NCI-H2107 treated with DMSO at 0.1 percent for 48 hours (cell line): Measurements from ENCODE around the gene SNX10.
A peak's percentile ranks its signal among the peaks of the same experiment; 100 is the strongest.

Experiments used
- DNase-seq: peaks from one replicate; lab custom pipeline; 2025; ENCODE audit not compliant: unreplicated experiment; lab: John Stamatoyannopoulos, UW

Gene SNX10

DNA sequence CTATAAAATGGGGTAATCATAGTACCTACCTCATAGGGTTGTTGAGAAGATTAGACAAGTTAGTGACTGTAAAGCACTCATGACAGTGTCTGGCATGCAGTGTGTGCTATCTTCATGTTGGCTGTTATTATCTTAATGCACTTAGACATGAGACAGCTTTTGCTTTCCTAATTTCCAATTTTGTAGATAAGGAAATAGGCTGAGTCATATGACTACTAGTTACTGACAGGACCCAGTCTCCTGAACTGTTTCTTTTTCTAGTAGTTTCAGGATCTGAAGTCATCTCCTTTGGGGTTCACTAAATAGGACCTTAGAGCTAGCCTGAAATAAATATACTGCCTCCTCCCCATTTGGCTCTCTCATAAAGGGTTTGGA lies 74.2 kb downstream of the SNX10 start:
- DNase-seq, result no peak

GRCh38 chr7:26367219-26367711 lies 75.6 kb downstream of the SNX10 start:
- no peak for DNase-seq

DNA sequence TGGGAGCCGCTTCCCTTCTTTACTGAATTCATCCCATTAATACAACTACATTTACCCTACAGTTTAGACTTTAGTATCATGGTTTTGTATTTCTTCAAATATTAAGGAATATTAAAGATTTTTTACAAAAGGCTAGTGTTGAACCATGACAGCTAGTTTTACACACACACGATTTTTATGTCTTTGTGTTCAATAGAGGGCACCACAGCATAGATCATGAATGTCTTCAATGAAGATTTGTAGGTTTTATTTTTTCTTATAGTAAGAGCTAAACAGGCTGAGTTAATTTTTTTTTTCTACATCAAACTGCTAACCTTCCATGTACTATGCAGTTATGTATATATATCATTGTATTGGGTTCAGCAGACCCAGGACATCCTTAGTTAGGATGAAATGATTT lies 76.9 kb downstream of the SNX10 start:
- DNase-seq, result no peak

- DNase-seq, result peak; percentile 77
Measured at GRCh38 chr7:26369593-26369992, 77.9 kb downstream of the SNX10 start.

GRCh38 chr7:26370011-26370410 lies 78.3 kb downstream of the SNX10 start:
- peak; percentile 37 for DNase-seq

DNA sequence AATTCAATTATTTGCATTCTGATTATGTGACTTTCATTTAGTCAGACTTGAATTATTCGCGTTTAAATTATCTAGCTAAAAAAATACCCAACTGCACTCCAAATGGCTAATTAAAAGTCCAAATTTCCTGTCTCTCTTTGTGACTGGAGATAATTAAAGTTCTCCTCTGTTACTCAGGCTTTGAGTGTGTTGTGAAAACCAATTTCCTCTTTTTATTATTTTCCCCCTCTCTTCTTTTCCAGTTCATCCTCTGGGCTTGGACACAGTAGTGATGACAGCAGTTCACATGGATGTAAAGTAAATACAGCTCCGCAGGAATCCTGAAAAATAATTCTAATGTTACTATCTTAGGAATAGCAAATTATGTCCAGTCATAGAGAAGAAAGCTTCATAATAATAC lies 80.6 kb downstream of the SNX10 start:
- no peak for DNase-seq

DNA sequence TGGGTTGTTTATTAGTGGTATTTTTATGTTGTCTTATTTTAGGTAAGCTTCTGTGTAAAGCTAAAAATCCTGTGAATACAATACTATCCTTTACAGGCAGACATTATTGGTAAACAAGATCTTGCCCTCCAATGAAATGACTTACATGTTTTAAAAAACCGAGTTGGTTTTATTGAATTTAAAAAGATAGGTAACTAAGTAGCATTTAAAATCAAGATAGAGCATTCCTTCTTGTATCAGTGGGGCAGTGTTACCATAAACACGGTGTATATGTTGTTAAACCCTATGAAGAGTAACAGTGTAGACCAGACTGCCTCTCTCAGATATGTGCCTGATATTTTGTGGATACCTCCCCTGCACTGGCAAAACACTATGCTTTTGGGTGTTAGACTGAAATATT lies 81.0 kb downstream of the SNX10 start:
- peak; percentile 53 for DNase-seq

- DNase-seq, result peak; percentile 60
Measured at GRCh38 chr7:26374647-26375373, 83.1 kb downstream of the SNX10 start.

GRCh38 chr7:26375726-26376174 lies 84.1 kb downstream of the SNX10 start:
- DNase-seq, result peak; percentile 59

- no peak for DNase-seq
Measured at GRCh38 chr7:26376175-26376917, 84.7 kb downstream of the SNX10 start.

- DNase-seq, result no peak
Measured at GRCh38 chr7:26378016-26378415, 86.4 kb downstream of the SNX10 start.

DNA sequence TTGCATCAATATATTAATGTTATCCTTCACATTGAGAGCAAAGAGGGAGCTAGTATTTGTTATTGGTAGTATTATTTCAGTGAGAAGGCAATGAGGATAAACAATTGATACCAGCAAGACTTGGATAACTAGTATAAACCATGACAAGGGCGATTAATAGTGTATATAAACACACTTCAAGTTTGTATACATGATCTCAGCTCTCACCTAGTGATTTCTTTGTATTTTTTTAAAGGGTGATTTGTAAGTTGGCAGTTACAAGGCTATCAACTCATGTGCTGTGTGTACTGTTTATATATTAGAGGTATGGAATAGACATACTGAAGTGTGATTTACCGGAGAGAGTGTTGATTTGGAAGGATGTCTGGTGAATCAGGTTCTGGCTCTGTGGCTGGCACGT lies 88.0 kb downstream of the SNX10 start:
- no peak for DNase-seq

DNA sequence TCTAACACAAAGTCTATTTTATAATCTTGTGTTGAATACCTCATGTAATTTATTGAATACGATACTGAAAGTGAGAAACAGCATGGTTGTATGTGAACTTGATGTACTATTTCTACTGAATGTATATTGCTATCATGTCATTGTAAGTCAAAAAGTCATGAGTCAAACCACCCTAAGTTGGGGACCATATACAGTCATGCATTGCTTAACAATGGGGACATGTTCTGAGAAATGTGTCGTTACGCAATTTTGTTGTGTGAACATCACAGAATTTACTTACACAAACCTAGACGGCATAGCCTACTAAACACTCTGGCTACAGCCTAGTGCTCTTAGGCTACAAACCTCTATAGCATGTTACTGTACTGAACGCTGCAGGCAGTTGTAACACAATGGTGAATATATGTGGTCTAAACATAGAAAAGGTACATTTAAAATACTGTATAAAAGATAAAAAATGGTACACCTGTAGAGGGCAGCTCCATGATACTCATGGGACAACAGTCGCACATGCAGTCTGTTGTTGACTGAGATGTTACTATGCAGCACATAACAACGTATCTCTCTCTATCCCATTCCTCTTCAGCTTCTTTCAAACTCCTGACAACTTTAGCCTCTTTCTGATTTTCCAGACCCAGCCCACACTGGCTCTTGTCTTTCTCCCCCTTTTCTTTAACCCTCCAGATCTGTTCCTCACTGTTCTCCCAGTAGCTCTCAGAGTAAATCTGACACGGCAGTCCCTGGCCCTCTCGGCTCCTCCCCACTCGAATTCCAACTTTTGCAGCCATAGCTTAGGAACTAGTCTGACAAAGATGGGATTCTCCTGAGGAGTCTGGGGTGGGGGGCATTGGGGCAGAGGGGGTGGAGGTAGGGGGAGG lies 90.1 kb downstream of the SNX10 start:
- no peak for DNase-seq

DNA sequence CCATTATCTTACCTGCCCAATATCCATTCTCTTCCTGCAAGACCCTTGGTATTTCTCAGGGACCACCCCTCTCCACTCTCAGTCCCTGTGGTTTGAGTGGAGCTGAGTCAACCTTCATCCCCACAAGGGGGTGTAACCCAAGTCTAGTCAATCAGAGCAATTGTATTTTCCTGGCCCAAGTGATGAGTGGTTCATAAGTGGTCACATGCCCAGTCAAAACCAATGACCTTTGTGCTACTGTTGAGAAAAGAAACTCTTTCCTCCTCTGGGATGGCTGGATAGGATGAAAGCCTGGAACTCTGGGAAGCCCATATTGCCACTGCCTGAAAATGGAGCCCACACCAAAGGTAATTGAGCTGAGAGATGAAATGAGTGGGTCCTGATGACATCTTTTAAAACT lies 93.6 kb downstream of the SNX10 start:
- no peak for DNase-seq

- DNase-seq, result no peak
Measured at GRCh38 chr7:26387731-26388130, 96.1 kb downstream of the SNX10 start.

- no peak for DNase-seq
Measured at GRCh38 chr7:26388256-26388655, 96.6 kb downstream of the SNX10 start.

DNA sequence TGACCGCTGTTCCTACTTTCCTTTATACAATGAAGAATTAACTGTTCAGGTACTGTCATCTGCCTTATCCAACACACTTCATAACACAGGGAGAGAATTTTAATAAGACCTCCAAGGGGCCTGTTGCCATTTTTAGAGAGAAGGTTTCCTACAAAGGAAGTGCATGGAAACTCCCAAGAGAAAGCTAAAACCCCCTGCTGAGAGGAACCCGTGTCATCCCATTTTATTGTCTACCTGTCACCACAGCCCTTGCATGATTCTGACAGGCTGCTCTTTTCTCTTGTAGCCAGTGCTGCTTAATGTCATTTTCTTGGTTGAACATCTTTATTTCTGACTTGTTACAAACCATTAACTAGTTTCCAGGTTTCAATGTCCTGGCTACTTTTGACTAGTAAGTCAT lies 98.4 kb downstream of the SNX10 start:
- no peak for DNase-seq

DNA sequence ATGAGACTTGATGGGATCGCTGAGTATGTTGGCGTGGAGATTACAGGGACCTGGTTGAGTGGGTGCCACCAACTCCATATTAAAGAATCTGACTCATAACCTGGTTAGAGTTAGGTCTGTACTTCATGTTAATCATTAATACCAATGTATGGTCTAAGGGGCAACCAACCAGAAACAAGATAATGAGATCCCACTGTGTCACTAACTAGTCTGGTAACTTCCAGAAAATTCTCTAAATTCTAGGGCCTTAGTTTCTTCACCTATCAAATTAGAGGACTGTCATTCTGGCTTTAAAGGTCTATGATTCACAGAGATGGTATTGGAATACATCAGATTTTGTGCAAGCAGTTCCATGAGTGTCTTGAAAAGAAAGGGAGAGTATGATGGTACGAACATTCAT lies 102.2 kb downstream of the SNX10 start:
- no peak for DNase-seq

DNA sequence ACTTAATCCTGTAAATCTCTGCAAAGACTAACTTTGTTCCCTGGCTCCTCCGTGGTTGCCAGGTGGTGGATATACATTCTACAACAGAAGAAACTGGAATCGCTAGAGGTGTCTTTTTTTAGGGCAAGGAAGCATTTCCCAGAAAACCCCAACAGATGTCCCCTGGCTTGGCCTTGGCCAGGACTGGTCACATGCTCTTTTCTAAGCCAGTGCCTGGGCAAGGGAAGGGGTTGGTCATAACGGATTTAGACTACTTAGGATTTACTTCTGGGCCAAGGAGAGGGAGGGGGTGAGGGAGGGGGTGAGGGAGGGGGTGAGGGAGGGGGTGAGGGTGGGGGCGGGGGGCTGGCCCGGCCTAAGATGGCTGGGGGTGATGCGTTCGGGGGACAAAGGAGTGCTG lies 105.7 kb downstream of the SNX10 start:
- no peak for DNase-seq

GRCh38 chr7:26397796-26398426 lies 106.2 kb downstream of the SNX10 start:
- DNase-seq, result no peak

DNA sequence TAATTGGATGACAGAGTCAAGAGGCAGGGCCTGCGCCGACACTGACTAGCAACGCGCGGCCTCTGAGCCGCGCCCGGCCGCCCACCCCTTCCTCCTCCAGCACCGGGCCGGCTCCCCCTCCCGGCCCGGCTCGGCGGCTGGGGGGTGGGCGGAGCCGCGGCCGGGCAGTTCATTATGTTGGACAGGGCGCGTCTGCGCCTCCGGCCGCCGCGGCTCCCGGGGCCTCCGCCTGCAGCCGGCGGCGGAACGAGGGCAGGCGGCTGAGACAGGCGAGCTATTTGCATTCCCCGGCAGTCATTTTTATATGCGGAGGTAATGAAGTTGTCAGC lies 106.7 kb downstream of the SNX10 start:
- DNase-seq, result no peak
